SK-N-MC (cell line): ENCODE measurements around the gene WDR47.
"Not testable (repeated sequence)": the region's sequence is repeated elsewhere in the genome, so short reads cannot be mapped to it uniquely, and the experiment has no call there.

Experiments
- EZH2 ChIP-seq: fragments of 200-600 bp; sonication (generic); IDR thresholded peaks from one replicate; pipeline ENCODE4 v1.6.1; 2017; ENCODE audit warnings: antibody characterized with exemption
- POLR2AphosphoS5 ChIP-seq: IDR thresholded peaks from 2 replicates; pipeline ENCODE4 v1.6.1; 2012; ENCODE audit warnings: mild to moderate bottlenecking, low read depth, low read length, borderline replicate concordance

- not testable (repeated sequence) for TF ChIP-seq EZH2, POLR2AphosphoS5
Observed at GRCh38 chr1:109017719-109018118, 24.2 kb downstream of the WDR47 start.
